Esophagus (tissue), 2 donors: ENCODE results near the gene COX8C. TPM values are rescaled to one million over a fixed set of nuclear protein-coding genes. Genes with fewer than 3 reads are reported as not detected.

ENCODE experiments used
- H3K27ac ChIP-seq, 2 donors: one replicate each; pipeline ENCODE4 v1.5.1; 2013; ENCODE audit warnings: low read depth in 2 of 2, mild to moderate bottlenecking in 2 of 2, inconsistent platforms in 1 of 2, low read length in 1 of 2, moderate library complexity in 1 of 2
- H3K27me3 ChIP-seq, 2 donors: one replicate each; pipeline ENCODE4 v1.6.1; 2013; ENCODE audit warnings: low read length in 2 of 2, control low read depth in 1 of 2, mild to moderate bottlenecking in 1 of 2; ENCODE audit not compliant: insufficient read depth in 2 of 2, control insufficient read depth in 1 of 2
- H3K36me3 ChIP-seq, 2 donors: one replicate each; pipeline ENCODE4 v1.6.1; 2013; ENCODE audit warnings: low read length in 1 of 2; ENCODE audit not compliant: control insufficient read depth in 2 of 2, insufficient read depth in 2 of 2
- H3K4me1 ChIP-seq, 2 donors: one replicate each; pipeline ENCODE4 v1.6.1; 2013; ENCODE audit warnings: low read length in 1 of 2; ENCODE audit not compliant: control insufficient read depth in 2 of 2, insufficient read depth in 2 of 2
- H3K4me3 ChIP-seq, 2 donors: one replicate each; pipeline ENCODE4 v1.5.1; 2013; ENCODE audit warnings: low read length in 2 of 2, mild to moderate bottlenecking in 2 of 2, low read depth in 1 of 2, moderate library complexity in 1 of 2
- H3K9me3 ChIP-seq, 2 donors: one replicate each; pipeline ENCODE4 v1.6.1; 2013; ENCODE audit warnings: mild to moderate bottlenecking in 2 of 2, low read depth in 1 of 2, low read length in 1 of 2, moderate library complexity in 1 of 2; ENCODE audit not compliant: control insufficient read depth in 2 of 2, insufficient read depth in 1 of 2
- WGBS, 2 donors: extraction: QIAGEN DNeasy Blood & Tissue Kit; methylation state at CpG; one replicate each; pipeline ENCODE4 v1.1.7; 2013; 5-methylcytosine and 5-hydroxymethylcytosine counted together
- polyA plus RNA-seq, 2 donors: library from polyadenylated mRNA; stranded (reverse); fragments of 200-250 nt; gene quantifications; one replicate each; pipeline ENCODE4 v1.2.3, GENCODE V29; 2013
- donor health status: healthy with polysubstance abuse.
- donor health status: Bipolar disorder and iron deficiency.

Gene COX8C
- polyA plus RNA-seq, 2 donors, result not detected

DNA sequence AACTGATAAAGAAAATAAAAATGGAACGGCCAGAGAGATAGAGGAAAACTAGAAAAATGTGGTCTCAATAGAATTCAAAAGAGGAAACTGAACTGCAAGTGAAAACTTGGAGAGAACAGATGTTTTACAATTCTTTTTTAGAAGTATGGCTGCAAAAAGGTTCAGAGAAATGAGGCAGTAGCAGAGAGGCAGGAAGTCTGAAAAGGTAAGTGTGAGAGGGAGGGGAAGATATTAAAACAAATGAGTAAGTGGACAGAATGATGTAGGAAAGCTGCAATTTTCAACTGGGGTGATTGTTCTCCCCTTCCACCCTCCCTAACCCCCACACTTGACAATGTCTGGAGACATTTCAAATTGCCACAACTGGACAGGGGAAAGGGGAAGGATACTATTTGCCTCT is 27.0 kb upstream of the COX8C start:
- Histone ChIP-seq H3K9me3 (no peaks in the 10 kb centered on the region), H3K27ac (no peak overlapping the region), H3K4me3 (no peak overlapping the region), H3K36me3 (no peaks in the 10 kb centered on the region), H3K27me3 (no peaks in the 10 kb centered on the region), H3K4me1 (peaks cover 0 to 3% of the 10 kb centered on the region in 2 donors)
- 66 to 75% methylated on average over 1 of the region's 1 CpG for WGBS, 2 donors

DNA sequence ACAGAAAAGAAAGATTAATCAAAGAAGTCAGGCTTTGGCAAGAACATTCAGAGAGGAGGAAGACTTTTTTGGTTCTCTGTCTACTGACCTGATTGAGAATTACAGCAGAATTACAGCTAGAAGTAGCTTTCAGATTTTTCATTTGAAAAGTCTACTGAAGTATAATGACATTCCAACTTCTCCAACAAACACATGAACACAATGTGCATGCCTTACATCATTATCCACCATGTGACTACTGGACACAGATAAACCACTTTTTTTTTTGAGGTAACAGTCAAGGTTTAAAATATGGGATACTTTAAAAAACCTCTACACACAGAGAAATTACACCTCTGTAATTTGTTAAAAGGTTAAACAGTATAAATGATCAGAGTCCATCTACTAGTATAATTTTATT is 26.5 kb upstream of the COX8C start:
- Histone ChIP-seq H3K36me3 (no peaks in the 10 kb centered on the region), H3K4me3 (no peak overlapping the region), H3K27me3 (no peaks in the 10 kb centered on the region), H3K4me1 (peaks cover 0 to 3% of the 10 kb centered on the region in 2 donors), H3K27ac (no peak overlapping the region), H3K9me3 (no peaks in the 10 kb centered on the region)

DNA sequence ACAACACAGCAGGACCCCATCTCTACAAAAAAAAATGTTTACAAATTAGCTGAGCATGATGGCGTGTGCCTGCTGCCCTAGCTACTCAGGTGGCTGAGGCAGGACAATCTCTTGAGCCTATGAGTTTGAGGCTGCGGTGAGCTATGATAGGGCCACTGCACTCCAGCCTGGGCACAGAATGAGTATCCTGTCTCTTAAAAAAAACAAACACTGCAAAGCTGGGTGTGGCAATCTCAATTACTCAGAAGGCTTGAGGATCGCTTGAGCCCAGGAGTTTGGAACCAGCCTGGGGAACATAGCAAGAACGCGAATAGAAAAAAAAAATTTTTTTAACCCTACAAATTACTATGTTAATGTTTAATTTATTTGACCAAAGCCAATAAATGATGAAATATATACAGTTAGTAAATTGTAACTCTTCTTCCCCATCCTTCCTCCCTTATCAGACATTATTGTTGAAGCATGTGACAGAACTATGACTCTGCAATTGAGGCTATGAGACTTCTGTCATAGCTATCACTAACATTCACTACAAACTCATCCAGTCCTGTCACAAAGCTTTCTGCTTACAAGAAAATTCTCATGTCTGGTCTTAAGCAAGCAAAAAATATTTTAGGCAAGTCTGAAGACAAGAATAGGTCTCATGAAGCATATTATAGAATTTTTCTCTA is 23.9 kb upstream of the COX8C start:
- Histone ChIP-seq H3K27ac (peak overlapping the region in 1 of 2 donors; percentile 7), H3K9me3 (no peaks in the 10 kb centered on the region), H3K4me1 (peaks cover 0 to 3% of the 10 kb centered on the region in 2 donors), H3K4me3 (no peak overlapping the region), H3K36me3 (no peaks in the 10 kb centered on the region), H3K27me3 (no peaks in the 10 kb centered on the region)
- WGBS, 2 donors, result 82 to 86% methylated on average over 5 of the region's 5 CpGs

DNA sequence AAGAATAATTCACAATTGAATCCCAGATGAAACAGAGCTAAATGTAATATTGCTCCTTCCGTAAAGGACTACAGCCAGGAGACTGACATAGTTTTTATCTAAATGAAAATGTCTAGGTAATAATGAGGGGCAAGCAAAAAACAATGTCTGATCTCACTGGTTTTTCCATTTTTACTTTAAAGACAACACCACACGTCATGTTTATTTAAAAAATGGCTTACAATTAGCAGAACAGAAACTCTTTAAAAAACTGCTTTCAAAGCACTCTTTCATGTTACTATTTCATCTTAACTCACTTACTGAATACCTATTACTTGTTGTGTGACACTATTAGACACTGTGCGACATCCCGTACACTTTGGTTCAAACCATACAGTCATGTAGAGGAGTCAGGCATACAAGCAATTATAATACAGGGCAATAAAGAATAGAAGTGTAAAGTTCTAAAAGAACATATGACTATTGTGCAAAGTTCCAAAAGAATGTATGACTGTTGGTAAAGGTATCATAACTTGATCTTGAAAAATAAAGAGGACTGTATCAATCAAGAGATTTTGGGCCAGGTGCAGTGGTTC is 23.3 kb upstream of the COX8C start:
- Histone ChIP-seq H3K27me3 (no peaks in the 10 kb centered on the region), H3K27ac (no peak overlapping the region), H3K36me3 (no peaks in the 10 kb centered on the region), H3K4me1 (peaks cover 0 to 3% of the 10 kb centered on the region in 2 donors), H3K4me3 (no peak overlapping the region), H3K9me3 (no peaks in the 10 kb centered on the region)
- 95% methylated on average over 4 of the region's 4 CpGs for WGBS, 2 donors

DNA sequence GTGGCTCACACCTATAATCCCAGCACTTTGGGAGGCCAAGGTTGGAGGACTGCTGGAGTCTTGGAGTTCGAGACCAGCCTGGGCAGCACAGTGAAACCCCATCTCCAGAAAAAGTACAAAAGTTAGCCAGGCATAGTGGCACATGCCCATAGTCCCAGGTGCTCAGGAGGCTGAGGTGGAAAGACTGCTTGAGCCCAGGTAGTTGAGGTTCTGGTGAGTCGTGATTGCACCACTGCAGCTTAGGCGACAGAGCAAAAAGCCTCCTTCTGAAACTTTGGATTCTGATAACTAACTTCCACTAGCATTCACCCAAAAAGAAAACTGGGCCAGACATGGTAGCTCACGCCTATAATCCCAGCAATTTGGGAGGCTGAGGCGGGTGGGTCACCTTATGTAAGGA is 20.8 kb upstream of the COX8C start:
- Histone ChIP-seq H3K27ac (peak overlapping the region in 1 of 2 donors; percentile 15), H3K4me3 (no peak overlapping the region), H3K27me3 (no peaks in the 10 kb centered on the region), H3K36me3 (no peaks in the 10 kb centered on the region), H3K4me1 (peaks cover 0 to 3% of the 10 kb centered on the region in 2 donors), H3K9me3 (no peaks in the 10 kb centered on the region)
- WGBS, 2 donors, result 94 to 99% methylated on average over 5 of the region's 5 CpGs

DNA sequence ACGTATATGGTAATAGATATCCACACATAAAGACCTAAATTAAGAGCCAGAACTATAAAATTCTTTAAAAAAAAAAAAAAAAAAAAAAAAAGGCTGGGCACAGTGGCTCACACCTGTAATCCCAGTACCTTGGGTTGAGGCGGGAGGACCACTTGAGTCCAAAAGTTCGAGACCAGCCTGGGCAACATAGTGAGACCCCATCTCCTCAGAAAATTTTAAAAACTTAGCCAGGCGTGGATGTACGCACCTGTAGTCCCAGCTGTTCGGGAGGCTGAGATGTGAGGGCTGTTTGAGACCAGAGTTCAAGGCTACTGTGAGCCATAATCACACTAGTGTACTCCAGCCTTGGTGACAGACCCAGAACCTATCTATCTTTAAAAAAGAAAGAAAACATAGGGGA is 18.4 kb upstream of the COX8C start:
- no peaks in the 10 kb centered on the region for H3K9me3 ChIP-seq
- no peak overlapping the region for H3K4me3 ChIP-seq
- no peaks in the 10 kb centered on the region for H3K4me1 ChIP-seq
- no peaks in the 10 kb centered on the region for H3K27me3 ChIP-seq
- 87 to 97% methylated on average over 6 of the region's 6 CpGs for WGBS, 2 donors
- no peak overlapping the region for H3K27ac ChIP-seq
- no peaks in the 10 kb centered on the region for H3K36me3 ChIP-seq

DNA sequence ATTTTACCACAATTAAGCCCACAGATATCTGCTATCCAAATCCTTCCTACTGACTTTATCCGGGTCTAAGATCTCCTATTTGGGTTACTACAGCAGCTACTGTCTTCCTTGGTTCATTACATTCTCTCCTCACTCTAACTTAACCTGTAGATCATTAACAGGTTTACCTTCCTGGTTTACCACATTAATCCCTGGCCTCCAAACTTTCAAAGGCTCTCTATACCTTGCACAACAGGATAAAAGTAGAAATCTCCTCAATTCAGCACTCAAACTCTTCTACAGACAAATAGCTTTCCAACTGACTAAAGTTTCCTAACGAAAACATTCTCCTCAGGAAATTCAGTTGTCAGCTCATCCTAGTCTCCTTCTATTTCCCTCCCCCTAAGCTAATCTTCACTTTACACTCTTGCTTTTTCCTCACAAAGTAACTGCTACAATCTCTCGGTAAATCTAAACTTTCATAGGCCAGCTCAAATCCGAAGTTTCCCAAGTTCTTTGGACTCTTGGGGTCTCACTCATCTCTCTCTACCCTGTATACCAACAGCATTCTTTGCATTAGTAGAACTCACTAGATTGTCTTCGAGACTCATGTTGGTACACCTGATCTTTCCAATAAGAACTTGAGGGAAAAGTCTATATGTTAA is 16.9 kb upstream of the COX8C start:
- WGBS, 2 donors, result 55 to 75% methylated on average over 5 of the region's 5 CpGs
- Histone ChIP-seq H3K4me1 (no peaks in the 10 kb centered on the region), H3K27me3 (no peaks in the 10 kb centered on the region), H3K4me3 (peak overlapping the region in 1 of 2 donors; percentile 14), H3K36me3 (no peaks in the 10 kb centered on the region), H3K9me3 (no peaks in the 10 kb centered on the region), H3K27ac (no peak overlapping the region)

DNA sequence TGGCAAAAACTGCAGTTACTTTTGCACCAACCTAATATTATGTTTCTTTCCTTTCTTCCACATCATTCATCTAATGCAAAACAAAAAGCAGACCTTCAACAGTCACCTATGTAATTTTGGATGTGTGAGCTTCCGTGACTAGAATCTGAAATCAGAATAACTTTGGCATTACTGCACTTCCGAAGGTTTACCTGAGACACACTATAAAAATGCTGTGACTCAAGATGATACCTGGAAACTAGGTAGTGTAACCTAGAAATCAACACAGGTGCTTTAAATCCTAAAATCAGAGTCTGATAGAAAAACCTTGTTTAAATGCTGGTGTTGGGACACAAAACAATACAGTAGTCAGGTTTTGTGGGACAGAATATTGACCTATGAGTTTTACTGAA is 16.4 kb upstream of the COX8C start:
- no peaks in the 10 kb centered on the region for H3K4me1 ChIP-seq
- peak overlapping the region in 1 of 2 donors; percentile 83 for H3K4me3 ChIP-seq
- H3K36me3 ChIP-seq, result no peaks in the 10 kb centered on the region
- no peaks in the 10 kb centered on the region for H3K9me3 ChIP-seq
- 78 to 88% methylated on average over 2 of the region's 2 CpGs for WGBS, 2 donors
- no peaks in the 10 kb centered on the region for H3K27me3 ChIP-seq
- H3K27ac ChIP-seq, result no peak overlapping the region

DNA sequence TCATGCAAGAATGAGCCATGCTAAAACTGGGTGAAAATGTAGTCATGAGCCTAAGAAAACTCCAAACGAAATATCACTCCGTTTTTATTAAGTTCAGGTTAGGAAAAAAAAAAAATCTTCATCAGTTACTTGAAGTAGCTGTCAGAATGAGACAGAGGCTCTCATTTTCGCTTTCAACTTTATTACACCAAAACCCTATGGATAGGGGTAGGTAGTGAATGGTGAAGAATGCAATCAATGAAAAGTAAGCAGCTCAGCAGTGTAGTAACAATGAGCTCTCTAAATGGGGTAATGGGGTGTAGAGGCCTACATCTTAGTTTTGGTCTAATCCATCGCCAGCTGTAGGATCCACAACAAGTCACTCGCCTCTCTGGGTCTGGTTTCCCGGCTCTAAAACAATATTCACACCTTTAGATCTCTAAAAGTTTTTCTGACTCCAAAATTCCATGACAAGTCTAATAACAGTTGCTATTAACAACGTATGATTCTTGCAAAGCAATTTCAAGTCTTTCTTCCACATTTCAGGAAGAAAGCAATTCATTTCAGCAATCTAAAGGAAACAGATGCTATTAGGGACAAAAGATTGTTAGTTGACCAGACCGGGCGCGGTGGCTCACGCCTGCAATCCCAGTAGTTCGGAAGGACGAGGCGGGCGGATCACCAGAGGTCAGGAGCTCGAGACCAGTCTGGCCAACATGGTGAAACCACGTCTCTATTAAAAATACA is 15.8 kb upstream of the COX8C start:
- Histone ChIP-seq H3K27ac (peak overlapping the region; percentile 71 to 94), H3K4me3 (peak overlapping the region; percentile 77 to 83), H3K36me3 (no peaks in the 10 kb centered on the region), H3K9me3 (no peaks in the 10 kb centered on the region), H3K27me3 (no peaks in the 10 kb centered on the region), H3K4me1 (no peaks in the 10 kb centered on the region)
- WGBS, 2 donors, result 50 to 54% methylated on average over 17 of the region's 17 CpGs
